Mesenchymal stem cell (in vitro differentiated cells and primary cell): ENCODE measurements around the gene RARB.

Source experiments
- DNase-seq: peaks from one replicate; pipeline ENCODE4 v3.0.0-alpha.2; 2013
- H2AFZ ChIP-seq: one replicate; pipeline ENCODE4 v1.6.1; 2013; ENCODE audit warnings: low read depth, mild to moderate bottlenecking, control low read depth, inconsistent platforms, low read length, moderate library complexity
- H2AK5ac ChIP-seq: 2 replicates; pipeline ENCODE4 v1.6.1; 2013; ENCODE audit warnings: low read length, moderate library complexity, mild to moderate bottlenecking, inconsistent platforms; ENCODE audit not compliant: severe bottlenecking
- H2BK120ac ChIP-seq: one replicate; pipeline ENCODE4 v1.6.1; 2013; ENCODE audit warnings: low read depth, mild to moderate bottlenecking, inconsistent platforms, low read length, moderate library complexity
- H2BK12ac ChIP-seq, 2 experiments: one replicate each; pipeline ENCODE4 v1.6.1; 2013; ENCODE audit warnings: inconsistent platforms in 2 of 2, low read length in 2 of 2, mild to moderate bottlenecking in 2 of 2, moderate library complexity in 2 of 2, control low read depth in 1 of 2
- H2BK15ac ChIP-seq: one replicate; pipeline ENCODE4 v1.6.1; 2013; ENCODE audit warnings: mild to moderate bottlenecking, low read depth, inconsistent platforms; ENCODE audit not compliant: poor library complexity, severe bottlenecking
- H2BK5ac ChIP-seq: 2 replicates; pipeline ENCODE4 v1.6.1; 2013; ENCODE audit warnings: low read depth, mild to moderate bottlenecking, low read length, control low read depth, inconsistent platforms; ENCODE audit not compliant: poor library complexity, severe bottlenecking
- H3K14ac ChIP-seq, 2 experiments: one replicate each; pipeline ENCODE4 v1.6.1; 2013; ENCODE audit warnings: inconsistent platforms in 2 of 2, low read length in 2 of 2, control low read depth in 1 of 2, mild to moderate bottlenecking in 1 of 2, moderate library complexity in 1 of 2
- H3K18ac ChIP-seq, 2 experiments: one replicate each; pipeline ENCODE4 v1.6.1; 2013; ENCODE audit warnings: inconsistent platforms in 2 of 2, low read length in 2 of 2, control low read depth in 1 of 2, low read depth in 1 of 2, mild to moderate bottlenecking in 1 of 2
- H3K23ac ChIP-seq, 2 experiments: one replicate each; pipeline ENCODE4 v1.6.1; 2013; ENCODE audit warnings: inconsistent platforms in 2 of 2, low read length in 2 of 2, mild to moderate bottlenecking in 2 of 2, moderate library complexity in 2 of 2, control low read depth in 1 of 2
- H3K27ac ChIP-seq: 2 replicates; pipeline ENCODE4 v1.5.1; 2013; ENCODE audit warnings: mild to moderate bottlenecking, moderate library complexity, low read length, control low read depth, inconsistent platforms; ENCODE audit not compliant: poor library complexity, severe bottlenecking
- H3K27me3 ChIP-seq, 2 experiments: 2 replicates each; pipeline versions ENCODE4 v1.6.1 to v1.7.0; 2013; ENCODE audit warnings: low read length in 2 of 2, mild to moderate bottlenecking in 2 of 2, moderate library complexity in 2 of 2, control low read depth in 1 of 2, inconsistent platforms in 1 of 2; ENCODE audit not compliant: control insufficient read depth in 1 of 2, insufficient read depth in 1 of 2
- H3K36me3 ChIP-seq, 2 experiments: 2 replicates each; pipeline versions ENCODE4 v1.6.1 to v1.7.0; 2013; ENCODE audit warnings: low read length in 2 of 2, control low read depth in 1 of 2, inconsistent platforms in 1 of 2, low read depth in 1 of 2, mild to moderate bottlenecking in 1 of 2; ENCODE audit not compliant: insufficient read depth in 2 of 2, control insufficient read depth in 1 of 2
- H3K4ac ChIP-seq, 2 experiments: one replicate each; pipeline ENCODE4 v1.6.1; 2013; ENCODE audit warnings: inconsistent platforms in 2 of 2, low read length in 2 of 2, mild to moderate bottlenecking in 2 of 2, moderate library complexity in 2 of 2, control low read depth in 1 of 2, low read depth in 1 of 2
- H3K4me1 ChIP-seq: 2 replicates; pipeline ENCODE4 v1.6.1; 2013; ENCODE audit warnings: low read depth, low read length, control low read depth; ENCODE audit not compliant: control insufficient read depth, insufficient read depth
- H3K4me2 ChIP-seq: 2 replicates; pipeline ENCODE4 v1.6.1; 2013; ENCODE audit warnings: low read length, mild to moderate bottlenecking, inconsistent platforms; ENCODE audit not compliant: poor library complexity, severe bottlenecking
- H3K4me3 ChIP-seq, 2 experiments: 2 replicates each; pipeline versions ENCODE4 v1.5.1 to v1.7.0; 2013; ENCODE audit warnings: low read length in 2 of 2, mild to moderate bottlenecking in 2 of 2, control low read depth in 1 of 2, low read depth in 1 of 2; ENCODE audit not compliant: insufficient read depth in 1 of 2
- H3K79me1 ChIP-seq: replicated peaks from 2 replicates; pipeline ENCODE4 v1.6.1; 2013; ENCODE audit warnings: mild to moderate bottlenecking, control low read depth, low read length, inconsistent platforms; ENCODE audit not compliant: poor library complexity, severe bottlenecking
- H3K9ac ChIP-seq: 2 replicates; pipeline ENCODE4 v1.7.0; 2013; ENCODE audit warnings: mild to moderate bottlenecking, low read length, moderate library complexity
- H3K9me3 ChIP-seq: 2 replicates; pipeline ENCODE4 v1.7.0; 2013; ENCODE audit warnings: mild to moderate bottlenecking, low read length; ENCODE audit not compliant: control insufficient read depth
- H4K8ac ChIP-seq: one replicate; pipeline ENCODE4 v1.6.1; 2013; ENCODE audit warnings: inconsistent platforms, mild to moderate bottlenecking, low read length, moderate library complexity
- H4K91ac ChIP-seq: one replicate; pipeline ENCODE4 v1.6.1; 2013; ENCODE audit warnings: mild to moderate bottlenecking, low read length, inconsistent platforms
- WGBS: methylation state at CpG from one replicate; pipeline ENCODE4 v1.1.7; 2013; ENCODE audit warnings: mixed read lengths; 5-methylcytosine and 5-hydroxymethylcytosine counted together

RARB gene

GRCh38 chr3:25420147-25420546 is 7.9 kb upstream of the RARB start:
- no peaks in the 10 kb centered on the region for H3K79me1 ChIP-seq
- no peak overlapping the region for H2BK120ac ChIP-seq
- no peaks in the 10 kb centered on the region for H3K27me3 ChIP-seq
- no peak overlapping the region for H3K23ac ChIP-seq
- no peak for DNase-seq
- H2AFZ ChIP-seq: no peak overlapping the region
- no peaks in the 10 kb centered on the region for H3K9me3 ChIP-seq
- H3K18ac ChIP-seq: no peak overlapping the region
- no peak overlapping the region for H3K4ac ChIP-seq
- no peak overlapping the region for H3K27ac ChIP-seq
- peaks cover 5% of the 10 kb centered on the region for H3K4me1 ChIP-seq
- H2BK15ac ChIP-seq: no peak overlapping the region
- no peak overlapping the region for H3K4me3 ChIP-seq
- no peak overlapping the region for H4K8ac ChIP-seq
- H2BK5ac ChIP-seq: no peak overlapping the region
- H3K36me3 ChIP-seq: no peaks in the 10 kb centered on the region
- no peak overlapping the region for H3K4me2 ChIP-seq
- H4K91ac ChIP-seq: no peak overlapping the region
- no peak overlapping the region for H3K14ac ChIP-seq
- no peak overlapping the region for H2BK12ac ChIP-seq
- H2AK5ac ChIP-seq: no peak overlapping the region
- no peak overlapping the region for H3K9ac ChIP-seq

- Histone ChIP-seq H4K91ac (no peak overlapping the region), H3K27me3 (no peaks in the 10 kb centered on the region), H2AK5ac (no peak overlapping the region), H3K23ac (no peak overlapping the region), H3K4me1 (peaks cover 5% of the 10 kb centered on the region), H3K36me3 (no peaks in the 10 kb centered on the region), H3K79me1 (no peaks in the 10 kb centered on the region), H3K4me3 (no peak overlapping the region), H4K8ac (no peak overlapping the region), H3K9ac (no peak overlapping the region), H2BK12ac (no peak overlapping the region), H3K14ac (no peak overlapping the region), H3K9me3 (no peaks in the 10 kb centered on the region), H2BK5ac (no peak overlapping the region), H3K27ac (no peak overlapping the region), H3K18ac (no peak overlapping the region), H2BK120ac (no peak overlapping the region), H2AFZ (no peak overlapping the region), H3K4ac (no peak overlapping the region), H3K4me2 (no peak overlapping the region), H2BK15ac (no peak overlapping the region)
- no peak for DNase-seq
Measured at GRCh38 chr3:25420885-25421284, 7.2 kb upstream of the RARB start.

GRCh38 chr3:25421747-25422146 is 6.3 kb upstream of the RARB start:
- WGBS: no CpG with 5 or more reads among the region's 2 CpGs
- no peak overlapping the region for H3K4me3 ChIP-seq
- no peaks in the 10 kb centered on the region for H3K36me3 ChIP-seq
- no peak overlapping the region for H3K4me2 ChIP-seq
- H3K18ac ChIP-seq: no peak overlapping the region
- H3K27ac ChIP-seq: no peak overlapping the region
- no peaks in the 10 kb centered on the region for H3K9me3 ChIP-seq
- H3K79me1 ChIP-seq: no peaks in the 10 kb centered on the region
- H3K27me3 ChIP-seq: no peaks in the 10 kb centered on the region
- no peak overlapping the region for H3K23ac ChIP-seq
- no peak overlapping the region for H3K4ac ChIP-seq
- H2BK15ac ChIP-seq: no peak overlapping the region
- no peak overlapping the region for H2BK12ac ChIP-seq
- H3K4me1 ChIP-seq: peaks cover 5% of the 10 kb centered on the region
- DNase-seq: no peak
- no peak overlapping the region for H3K14ac ChIP-seq
- H3K9ac ChIP-seq: no peak overlapping the region
- H2AFZ ChIP-seq: no peak overlapping the region
- H4K91ac ChIP-seq: no peak overlapping the region
- no peak overlapping the region for H2BK120ac ChIP-seq
- H4K8ac ChIP-seq: no peak overlapping the region
- H2AK5ac ChIP-seq: no peak overlapping the region
- H2BK5ac ChIP-seq: no peak overlapping the region

GRCh38 chr3:25423780-25424588 is 4.1 kb upstream of the RARB start:
- Histone ChIP-seq H4K8ac (no peak overlapping the region), H3K79me1 (no peaks in the 10 kb centered on the region), H3K4me3 (no peak overlapping the region), H3K36me3 (no peaks in the 10 kb centered on the region), H2BK120ac (no peak overlapping the region), H2BK15ac (no peak overlapping the region), H3K4ac (peak overlapping the region in 1 of 2 experiments; percentile 41), H4K91ac (peak overlapping the region; percentile 25), H2AFZ (no peak overlapping the region), H3K27ac (peak overlapping the region; percentile 60), H3K9me3 (no peaks in the 10 kb centered on the region), H3K27me3 (no peaks in the 10 kb centered on the region), H3K14ac (no peak overlapping the region), H3K18ac (peak overlapping the region; percentile 67 to 86), H3K9ac (no peak overlapping the region), H3K23ac (no peak overlapping the region), H2BK5ac (no peak overlapping the region), H3K4me2 (no peak overlapping the region), H3K4me1 (peaks cover 12% of the 10 kb centered on the region), H2BK12ac (peak overlapping the region in 1 of 2 experiments; percentile 76), H2AK5ac (no peak overlapping the region)
- WGBS: 40% methylated on average over 9 of the region's 9 CpGs
- DNase-seq: peak; percentile 77
